ENCODE data around the gene SUV39H1.

The SUV39H1 gene

GRCh38 chrX:48711162-48711928 is 14.8 kb downstream of the SUV39H1 start:
- TF ChIP-seq PATZ1 (CRISPR knock-in tag; IDR thresholded peaks at IDR 0.05; ENCODE audit: borderline replicate concordance) (no peak), ZNF565 (CRISPR knock-in tag; conservative IDR thresholded peaks at IDR 0.05; ENCODE audit: low read depth) (no peak), CSDC2 (CRISPR knock-in tag; IDR thresholded peaks at IDR 0.05) (no peak), POU6F1 (CRISPR knock-in tag; IDR thresholded peaks at IDR 0.05; ENCODE audit: borderline replicate concordance, low read depth) (no peak)
- no peak for ATAC-seq

- ATAC-seq: no peak
- TF ChIP-seq BACH2 (CRISPR knock-in tag; IDR thresholded peaks at IDR 0.05; ENCODE audit: borderline replicate concordance) (no peak), ZFP30 (CRISPR knock-in tag; IDR thresholded peaks at IDR 0.05) (no peak), TSHZ2 (CRISPR knock-in tag; IDR thresholded peaks at IDR 0.05) (no peak), SNAI2 (CRISPR knock-in tag; IDR thresholded peaks at IDR 0.05) (no peak), CSRNP3 (CRISPR knock-in tag; IDR thresholded peaks at IDR 0.05) (no peak), ZNF8 (CRISPR knock-in tag; IDR thresholded peaks at IDR 0.05) (no peak), ZFP3 (CRISPR knock-in tag; IDR thresholded peaks at IDR 0.05) (no peak)
Observed at GRCh38 chrX:48711929-48712505, 15.5 kb downstream of the SUV39H1 start.

GRCh38 chrX:48713847-48714246 is 17.3 kb downstream of the SUV39H1 start:
- no peak for TF ChIP-seq ZNF70 (CRISPR knock-in tag; IDR thresholded peaks at IDR 0.05)
- TF ChIP-seq TSHZ2 (CRISPR knock-in tag; IDR thresholded peaks at IDR 0.05): no peak
- TF ChIP-seq SNAI2 (CRISPR knock-in tag; IDR thresholded peaks at IDR 0.05): no peak
- TF ChIP-seq CSRNP3 (CRISPR knock-in tag; IDR thresholded peaks at IDR 0.05): no peak
- no peak for TF ChIP-seq ISL1 (CRISPR knock-in tag; IDR thresholded peaks at IDR 0.05)
- TF ChIP-seq PATZ1 (CRISPR knock-in tag; IDR thresholded peaks at IDR 0.05; ENCODE audit: borderline replicate concordance): no peak
- no peak for TF ChIP-seq ZFP3 (CRISPR knock-in tag; IDR thresholded peaks at IDR 0.05)
- ATAC-seq: no peak
